Prostate gland (tissue), 2 donors: ENCODE data around the gene PCK2.

Source experiments
- CTCF ChIP-seq, 4 experiments: fragments of 200-600 bp in 2 of 4; fragments of 450-650 bp in 2 of 4; sonication (generic) in 2 of 4; IDR thresholded peaks; 1 replicate in 3 of 4; 2 replicates in 1 of 4; pipeline ENCODE4 v1.5.1; 2016 to 2019; ENCODE audit warnings: antibody characterized with exemption in 4 of 4, mild to moderate bottlenecking in 2 of 4, moderate library complexity in 2 of 4
- POLR2AphosphoS5 ChIP-seq: sonication (generic); formaldehyde crosslinking; IDR thresholded peaks from one replicate; pipeline ENCODE4 v1.6.1; 2017; ENCODE audit warnings: antibody characterized with exemption

- TF ChIP-seq CTCF (IDR thresholded peaks at IDR 0.05) (peak in 2 of 4 experiments; percentile 23 to 35), POLR2AphosphoS5 (peak; percentile 54)
These were observed at the start of gene PCK2 for GRCh38 chr14:24093901-24094840.
